CD4-positive, alpha-beta T cell treated with Interleukin-15 for 1 hour (primary cell): ENCODE measurements around the gene SHC4.
"Not testable (repeated sequence)": the region's sequence is repeated elsewhere in the genome, so short reads cannot be mapped to it uniquely, and the experiment has no call there.

ENCODE experiments used
- DNase-seq: peaks from one replicate; pipeline ENCODE4 v3.0.0-alpha.2; 2020

Gene SHC4

GRCh38 chr15:48877630-48878595, 85.8 kb downstream of the SHC4 start, which contains the start of gene EID1:
Gene EID1, plus strand, starts transcription at chr15:48878134. Its CDS starts 43 bp downstream, at chr15:48878177.
- DNase-seq, result peak; percentile 93

- no peak for DNase-seq
Observed at GRCh38 chr15:48876057-48876456, 87.7 kb downstream of the SHC4 start.

GRCh38 chr15:48875241-48875960, 88.3 kb downstream of the SHC4 start:
- DNase-seq, result no peak

- no peak for DNase-seq
Observed at GRCh38 chr15:48872632-48873031, 91.1 kb downstream of the SHC4 start.

- no peak for DNase-seq
Observed at GRCh38 chr15:48871542-48871941, 92.2 kb downstream of the SHC4 start.

- DNase-seq, result no peak
Observed at GRCh38 chr15:48869966-48870365, 93.8 kb downstream of the SHC4 start.

- DNase-seq, result no peak
Observed at GRCh38 chr15:48868536-48868935, 95.2 kb downstream of the SHC4 start.

- DNase-seq, result no peak
Observed at GRCh38 chr15:48868023-48868422, 95.7 kb downstream of the SHC4 start.

- DNase-seq, result no peak
Observed at GRCh38 chr15:48866141-48866563, 97.6 kb downstream of the SHC4 start.

- DNase-seq, result no peak
Observed at GRCh38 chr15:48865370-48866079, 98.2 kb downstream of the SHC4 start.

- no peak for DNase-seq
Observed at GRCh38 chr15:48862705-48863104, 101.0 kb downstream of the SHC4 start.

- DNase-seq, result peak; percentile 26
Observed at GRCh38 chr15:48861813-48862431, 101.8 kb downstream of the SHC4 start.

GRCh38 chr15:48859426-48859825, 104.3 kb downstream of the SHC4 start:
- no peak for DNase-seq

GRCh38 chr15:48858401-48858800, 105.3 kb downstream of the SHC4 start:
- DNase-seq, result no peak

GRCh38 chr15:48856942-48857341, 106.8 kb downstream of the SHC4 start:
- DNase-seq, result no peak

GRCh38 chr15:48855501-48856440, 107.9 kb downstream of the SHC4 start:
- DNase-seq, result no peak

- DNase-seq, result not testable (repeated sequence)
Observed at GRCh38 chr15:48854434-48854833, 109.3 kb downstream of the SHC4 start.

- DNase-seq, result no peak
Observed at GRCh38 chr15:48851956-48852355, 111.8 kb downstream of the SHC4 start.

- no peak for DNase-seq
Observed at GRCh38 chr15:48850648-48851047, 113.1 kb downstream of the SHC4 start.

- DNase-seq, result no peak
Observed at GRCh38 chr15:48845123-48845522, 118.6 kb downstream of the SHC4 start.

GRCh38 chr15:48842501-48842900, 121.2 kb downstream of the SHC4 start:
- no peak for DNase-seq

GRCh38 chr15:48834756-48835155, 129.0 kb downstream of the SHC4 start:
- no peak for DNase-seq
